GM18951 (cell line): ENCODE data around the gene SPACA4.

Experiments
- POLR2A ChIP-seq: IDR thresholded peaks from 4 replicates; pipeline ENCODE4 v1.6.1; 2011; ENCODE audit warnings: mild to moderate bottlenecking; ENCODE audit not compliant: insufficient read length, insufficient read depth; ENCODE audit errors: extremely low read depth
- in situ Hi-C: fragments of 300-500 bp; cut with MboI; formaldehyde crosslinking; loops from one replicate; pipeline ENCODE4 v1.12.0; 2022; ENCODE audit warnings: low sequenced_read_pairs, mixed read lengths, inconsistent platforms; ENCODE audit not compliant: unreplicated experiment

The SPACA4 gene

DNA sequence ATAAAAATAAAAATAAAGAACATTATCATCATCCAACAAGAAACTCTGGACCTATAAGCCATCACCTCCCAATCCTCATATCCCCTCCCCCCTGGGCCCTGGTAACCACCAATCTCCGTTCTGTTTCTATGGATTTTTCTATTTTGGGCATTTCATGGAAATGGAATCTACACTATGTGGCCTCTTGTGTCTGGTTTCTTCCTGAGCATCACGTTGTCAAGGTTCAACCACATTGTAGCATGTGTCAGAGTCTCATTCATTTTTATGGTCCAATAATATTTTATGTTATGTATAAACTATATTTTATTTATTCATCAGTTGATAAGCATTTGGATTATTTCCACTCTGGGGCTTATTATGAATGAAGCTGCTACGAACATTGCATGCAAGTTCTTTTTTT, 27.7 kb upstream of the SPACA4 start:
- in situ Hi-C loops = loop anchor here (25.0 kb wide), 1 partner anchor 267 kb away; a partner anchor contains a TSS
- TF ChIP-seq POLR2A = no peak

DNA sequence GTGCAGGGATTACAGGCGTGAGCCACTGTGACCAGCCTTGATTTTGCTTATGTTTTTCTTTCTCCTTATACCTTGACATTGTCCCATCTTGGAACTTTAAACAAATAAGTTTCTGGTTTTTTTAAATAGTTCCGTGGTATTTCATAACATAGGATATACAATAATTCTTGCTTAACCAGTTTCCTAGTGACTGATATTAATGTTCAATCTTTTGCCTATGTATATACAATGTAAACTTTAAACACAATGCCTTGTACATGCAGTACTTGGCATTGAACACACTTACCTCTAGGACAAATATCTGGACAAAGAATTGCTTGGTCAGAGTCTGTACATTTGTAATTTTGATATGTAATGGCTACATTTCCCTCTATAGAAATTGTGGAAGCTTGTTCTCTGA, 24.4 kb upstream of the SPACA4 start:
- in situ Hi-C loops = loop anchor here (25.0 kb wide), 1 partner anchor 270 kb away; a partner anchor contains a TSS
- TF ChIP-seq POLR2A = no peak

- no peak for TF ChIP-seq POLR2A
- in situ Hi-C loops = loop anchor here (5.0 to 25.0 kb wide), 2 partner anchors 80 to 275 kb away; a partner anchor contains a TSS
Measured at GRCh38 chr19:48587387-48587786, 19.2 kb upstream of the SPACA4 start.

DNA sequence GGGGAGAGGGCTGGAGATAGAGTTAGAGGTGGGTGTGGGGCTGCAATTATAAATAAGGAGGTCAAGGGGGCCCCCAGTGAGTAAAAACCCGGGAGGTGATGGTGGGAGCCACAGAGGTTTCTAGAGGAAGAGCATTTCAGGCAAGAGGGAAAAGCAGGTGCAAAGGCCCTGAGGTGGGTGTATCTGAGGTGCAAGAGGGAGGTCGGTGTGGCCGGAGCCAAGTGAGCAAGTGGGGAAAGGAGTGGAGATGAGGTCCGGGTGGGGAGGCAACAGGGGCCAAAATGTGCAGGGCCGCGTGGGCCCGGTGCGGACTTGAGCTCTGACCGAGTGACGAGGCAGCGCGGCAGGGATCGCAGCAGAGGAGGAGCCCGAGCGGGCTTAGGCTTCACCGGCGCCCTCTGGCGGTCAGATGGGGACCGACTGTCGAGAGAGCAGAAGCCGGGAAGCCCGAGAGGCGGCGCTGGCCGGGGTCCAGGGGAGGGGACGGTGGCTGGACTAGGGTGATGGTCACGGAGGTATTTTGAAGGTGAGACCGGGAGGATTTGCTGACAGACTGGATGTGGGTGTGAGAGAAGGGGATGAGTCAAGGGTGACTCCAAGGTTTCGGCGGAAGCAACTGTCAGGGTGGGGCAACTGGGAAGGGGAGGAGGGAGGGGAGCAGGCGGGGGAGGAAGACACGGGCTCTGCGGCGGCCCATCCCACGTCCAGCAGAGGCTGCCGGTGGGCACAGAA, 17.7 kb upstream of the SPACA4 start:
- in situ Hi-C loops = loop anchor here (5.0 to 25.0 kb wide), 2 partner anchors 82 to 277 kb away; a partner anchor contains a TSS
- no peak for TF ChIP-seq POLR2A

GRCh38 chr19:48591021-48591420, 15.5 kb upstream of the SPACA4 start:
- in situ Hi-C loops = loop anchor here (25.0 kb wide), 1 partner anchor 279 kb away; a partner anchor contains a TSS
- no peak for TF ChIP-seq POLR2A

DNA sequence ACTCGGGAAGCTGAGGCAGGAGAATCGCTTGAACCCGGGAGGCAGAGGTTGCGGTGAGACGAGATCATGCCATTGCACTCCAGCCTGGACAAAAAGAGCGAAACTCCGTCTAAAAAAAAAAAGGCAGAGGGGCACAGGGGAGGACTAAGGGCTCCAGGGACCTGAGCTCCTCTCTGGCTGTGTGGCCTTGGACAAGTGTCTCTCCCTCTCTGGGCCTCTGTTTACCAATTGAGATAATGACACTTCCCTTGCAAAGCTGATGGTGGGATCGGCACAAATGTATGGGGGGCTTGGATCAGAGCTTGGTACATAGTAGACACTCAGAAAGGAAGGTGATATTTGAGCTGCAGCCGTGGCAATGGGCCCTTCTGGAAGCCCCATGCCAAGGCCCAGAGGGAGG, 11.4 kb upstream of the SPACA4 start:
- no peak for TF ChIP-seq POLR2A
- in situ Hi-C loops = loop anchor here (25.0 kb wide), 1 partner anchor 283 kb away; a partner anchor contains a TSS

- in situ Hi-C loops = loop anchor here (25.0 kb wide), 1 partner anchor 284 kb away; a partner anchor contains a TSS
- TF ChIP-seq POLR2A = no peak
Measured at GRCh38 chr19:48595833-48596232, 10.7 kb upstream of the SPACA4 start.

GRCh38 chr19:48596237-48596636, 10.3 kb upstream of the SPACA4 start:
- in situ Hi-C loops = loop anchor here (25.0 kb wide), 1 partner anchor 284 kb away; a partner anchor contains a TSS
- no peak for TF ChIP-seq POLR2A

- in situ Hi-C loops = loop anchor here (25.0 kb wide), 1 partner anchor 285 kb away; a partner anchor contains a TSS
- TF ChIP-seq POLR2A = no peak
Measured at GRCh38 chr19:48596679-48597465, 9.7 kb upstream of the SPACA4 start.

GRCh38 chr19:48598996-48599700, 7.4 kb upstream of the SPACA4 start:
- TF ChIP-seq POLR2A = no peak

DNA sequence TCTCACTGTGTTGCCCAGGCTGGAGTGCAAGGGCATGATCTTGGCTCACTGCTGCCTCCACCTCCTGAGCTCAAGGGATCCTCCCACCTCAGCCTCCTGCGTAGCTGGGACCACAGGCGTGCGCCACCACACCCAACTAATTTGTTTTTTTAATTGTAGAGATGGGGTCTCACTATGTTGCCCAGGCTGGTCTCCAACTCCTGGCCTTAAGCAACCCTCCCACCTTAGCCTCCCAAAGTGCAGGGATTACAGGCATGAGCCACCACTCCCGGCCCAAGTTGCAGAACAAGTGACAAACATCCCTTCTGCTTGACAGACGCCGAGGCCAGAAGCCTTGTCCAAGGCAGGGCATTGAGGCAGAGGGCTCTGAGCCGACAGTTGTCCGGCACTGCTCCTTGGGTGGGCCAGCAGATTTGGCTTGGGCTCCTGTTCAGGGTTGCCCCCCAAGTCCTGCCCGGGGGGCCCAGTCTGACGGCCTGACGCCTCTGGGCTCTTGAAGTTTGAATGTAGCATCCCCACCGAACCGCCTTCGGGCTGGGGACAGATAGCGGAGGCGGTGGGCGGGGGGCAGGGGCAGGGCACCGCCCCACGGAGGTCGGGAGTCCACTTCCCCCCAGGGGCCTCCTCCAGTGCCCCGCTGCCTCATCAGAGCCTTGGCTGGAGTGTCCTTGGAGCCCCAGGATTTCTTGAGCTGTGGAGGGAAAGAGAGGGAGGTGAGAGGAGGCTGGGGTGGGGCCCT, 5.7 kb upstream of the SPACA4 start:
- in situ Hi-C loops = no loop called here
- no peak for TF ChIP-seq POLR2A

More at GRCh38 chr19:48598996-48599700, 7.4 kb upstream of the SPACA4 start:
- in situ Hi-C loops = loop anchor here (25.0 kb wide), 1 partner anchor 287 kb away; a partner anchor contains a TSS

GRCh38 chr19:48603001-48603400, 3.5 kb upstream of the SPACA4 start:
- in situ Hi-C loops = no loop called here
- TF ChIP-seq POLR2A = no peak
